ENCODE results near the gene MAGI3. TPM values are rescaled to one million over a fixed set of nuclear protein-coding genes. Genes with fewer than 3 reads are reported as not detected.
"Not testable (repeated sequence)": the region's sequence is repeated elsewhere in the genome, so short reads cannot be mapped to it uniquely, and the experiment has no call there.

Gene MAGI3
- total and polyA plus RNA-seq, 11 donors, result 2.1 to 10.0 (median 8.1) TPM

GRCh38 chr1:113565621-113566020 lies 175.3 kb downstream of the MAGI3 start:
- Histone ChIP-seq H3K27me3 (no peaks in the 10 kb centered on the region), H3K9me3 (peaks cover 0 to 61% (median 26%) of the 10 kb centered on the region in 12 donors), H3K4me1 (no peaks in the 10 kb centered on the region), H3K36me3 (no peaks in the 10 kb centered on the region), H3K4me3 (no peak overlapping the region), H3K27ac (no peak overlapping the region)
- no peak for ATAC-seq
- TF ChIP-seq POLR2A (IDR thresholded peaks at IDR 0.05) (no peak), CTCF (IDR thresholded peaks at IDR 0.05) (no peak)
- no peak for DNase-seq
- intact Hi-C loops (cut with DNase I), result no loop called here

- DNase-seq (no peak), ATAC-seq (no peak)
- Histone ChIP-seq H3K4me1 (no peaks in the 10 kb centered on the region), H3K4me3 (no peak overlapping the region), H3K9me3 (peaks cover 0 to 62% (median 26%) of the 10 kb centered on the region in 12 donors), H3K36me3 (no peaks in the 10 kb centered on the region), H3K27me3 (no peaks in the 10 kb centered on the region), H3K27ac (no peak overlapping the region)
- TF ChIP-seq CTCF (IDR thresholded peaks at IDR 0.05) (no peak), POLR2A (IDR thresholded peaks at IDR 0.05) (no peak)
- intact Hi-C loops (cut with DNase I), result no loop called here
Measured at GRCh38 chr1:113567427-113567826, 177.1 kb downstream of the MAGI3 start.

- 92 to 94% (median 94%) methylated on average over 2 to 6 of the region's 6 CpGs for WGBS, 4 donors
- H3K27ac ChIP-seq; intact Hi-C loops (cut with DNase I): not testable (repeated sequence)
Measured at GRCh38 chr1:113575744-113576260, 185.5 kb downstream of the MAGI3 start.

GRCh38 chr1:113576271-113576670 lies 186.0 kb downstream of the MAGI3 start:
- WGBS, 4 donors, result 90 to 98% (median 93%) methylated on average over 4 to 6 of the region's 6 CpGs
- intact Hi-C loops (cut with DNase I), result no loop called here
- Histone ChIP-seq H3K36me3 (no peaks in the 10 kb centered on the region), H3K4me1 (no peaks in the 10 kb centered on the region), H3K4me3 (no peak overlapping the region), H3K9me3 (peaks cover 0 to 2% (median 0%) of the 10 kb centered on the region in 12 donors), H3K27me3 (no peaks in the 10 kb centered on the region), H3K27ac (no peak overlapping the region)
- no peak for DNase-seq
- no peak for ATAC-seq
- no peak for TF ChIP-seq POLR2A (IDR thresholded peaks at IDR 0.05)
- no peak for TF ChIP-seq CTCF (IDR thresholded peaks at IDR 0.05)

More at GRCh38 chr1:113575744-113576260, 185.5 kb downstream of the MAGI3 start:
- not testable (repeated sequence) for H3K27me3 ChIP-seq, H3K36me3 ChIP-seq, ATAC-seq, H3K4me3 ChIP-seq, H3K4me1 ChIP-seq, H3K9me3 ChIP-seq, DNase-seq
